HG02852 (cell line): ENCODE results near the gene TMED8.

Experiments
- ATAC-seq: cut with Tn5 transposase; IDR thresholded peaks from one replicate; pipeline ENCODE4 v1.9.1; 2021; ENCODE audit warnings: mild to moderate bottlenecking, moderate library complexity; ENCODE audit not compliant: unreplicated experiment

The TMED8 gene

GRCh38 chr14:77302926-77303325 is 74.0 kb downstream of the TMED8 start:
- ATAC-seq: no peak

DNA sequence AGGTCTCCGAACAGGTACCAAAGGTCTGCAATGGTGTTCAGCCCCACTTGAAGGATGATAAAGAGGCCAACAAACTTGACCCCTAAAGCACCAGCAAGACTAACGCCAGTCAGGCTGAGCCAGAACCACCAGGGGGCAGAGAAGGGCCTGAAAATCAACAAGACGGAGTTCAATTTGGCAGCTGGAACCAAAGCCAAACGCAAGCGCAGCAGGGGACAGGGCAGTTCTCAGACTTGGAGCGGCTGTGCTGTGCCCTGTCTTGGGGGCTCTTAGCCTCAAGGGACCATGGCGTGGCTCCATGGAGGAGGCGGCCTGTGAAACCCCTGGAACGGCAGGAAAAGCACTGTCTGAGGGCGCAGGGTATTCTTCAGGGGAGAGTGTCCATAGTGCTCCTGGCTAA is 75.8 kb downstream of the TMED8 start:
- no peak for ATAC-seq

DNA sequence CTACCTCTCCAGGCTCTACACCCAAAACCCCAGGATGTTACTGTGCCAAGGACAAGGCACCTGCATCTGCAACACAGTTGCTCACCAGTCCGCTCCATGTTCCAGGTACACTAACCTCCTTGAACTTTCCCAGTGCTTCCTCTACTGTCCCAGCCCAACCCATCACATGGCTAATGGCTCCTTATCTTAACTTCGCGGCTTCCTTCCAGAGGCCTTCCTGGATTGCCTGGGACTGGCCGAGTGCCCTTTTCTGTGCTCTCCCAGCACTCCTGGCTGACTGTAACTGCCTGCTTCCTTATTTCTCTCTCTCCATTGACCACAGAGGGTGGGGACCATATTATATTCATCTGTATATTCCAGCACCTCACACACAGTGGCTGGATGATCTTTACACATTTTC is 77.1 kb downstream of the TMED8 start:
- no peak for ATAC-seq

DNA sequence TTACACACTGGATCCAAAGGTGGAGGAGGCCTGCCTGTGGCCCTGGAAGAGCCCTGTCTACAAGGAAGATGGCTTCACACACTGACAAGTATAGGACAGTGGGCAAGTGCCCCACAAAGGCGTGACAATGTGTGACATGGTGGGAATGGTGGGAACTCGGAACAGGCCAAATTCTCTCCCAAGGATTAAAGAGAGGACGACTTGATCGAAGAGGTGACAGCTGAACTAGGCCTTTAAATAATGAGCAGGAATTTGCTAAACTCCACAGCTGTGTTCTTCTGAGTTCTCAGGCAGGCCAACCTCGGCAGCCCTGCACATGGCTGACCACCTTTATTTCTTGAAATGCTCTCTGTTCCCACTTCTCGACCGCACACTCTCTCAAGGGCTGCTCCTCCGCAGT is 80.0 kb downstream of the TMED8 start:
- no peak for ATAC-seq

DNA sequence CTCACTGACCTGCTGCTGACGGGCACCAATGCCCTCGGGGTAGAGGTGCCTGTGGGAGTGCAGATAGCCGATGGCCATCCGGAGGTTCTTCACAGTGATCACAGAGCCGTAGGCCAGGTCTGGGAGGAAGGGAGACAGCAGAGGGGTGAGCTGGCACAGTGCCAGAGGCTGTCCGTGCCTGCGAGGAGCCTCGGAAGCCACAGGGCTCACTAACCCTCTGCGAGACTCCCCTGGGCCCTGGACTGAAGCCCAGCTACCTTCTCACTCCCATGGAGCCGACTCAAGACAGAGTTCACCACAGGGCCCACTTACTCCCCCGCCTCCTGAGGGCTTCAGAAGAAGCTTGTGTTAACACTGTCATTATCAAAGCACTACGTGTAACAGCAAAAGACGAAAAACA is 80.7 kb downstream of the TMED8 start:
- no peak for ATAC-seq

GRCh38 chr14:77290705-77291104 is 86.2 kb downstream of the TMED8 start:
- ATAC-seq: no peak

DNA sequence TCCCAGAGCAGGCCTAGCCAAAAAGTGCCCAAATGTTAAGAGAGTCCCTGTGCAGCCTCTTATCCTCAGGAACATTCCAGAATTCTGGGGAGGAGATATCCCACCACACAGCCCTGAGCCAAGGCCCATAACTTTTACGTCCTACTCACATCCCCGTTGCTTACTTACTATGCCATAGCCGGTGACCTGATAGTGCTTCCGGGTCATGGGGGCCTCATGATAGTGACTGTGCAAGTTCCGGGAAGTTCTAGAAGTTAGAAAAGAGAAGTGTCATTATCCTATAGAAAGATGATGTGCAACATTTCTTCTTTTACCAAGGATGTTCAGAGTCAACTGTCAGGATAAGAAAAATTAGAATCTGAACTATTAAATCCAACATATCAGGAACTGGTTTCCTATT is 90.3 kb downstream of the TMED8 start:
- ATAC-seq: no peak
